ENCODE data around the gene CYB5B.
A peak's percentile ranks its signal among the peaks of the same experiment; 100 is the strongest.

CYB5B gene

GRCh38 chr16:69410219-69410990 lies 14.0 kb upstream of the CYB5B start:
- Histone ChIP-seq H3K4me1 (ENCODE audit: control insufficient read depth, insufficient read depth, low read length) (no peaks in the 10 kb centered on the region), H3K9me3 (ENCODE audit: control insufficient read depth, insufficient read depth, low read length) (no peaks in the 10 kb centered on the region), H3K27ac (ENCODE audit: low read length) (no peak overlapping the region), H3K4me3 (ENCODE audit: low read length) (no peak overlapping the region), H3K36me3 (ENCODE audit: control insufficient read depth, insufficient read depth, low read length) (no peaks in the 10 kb centered on the region), H3K27me3 (ENCODE audit: control insufficient read depth, insufficient read depth, low read length) (no peaks in the 10 kb centered on the region)
- WGBS (ENCODE audit: insufficient coverage, insufficient read length) = no CpG with 5 or more reads among the region's 6 CpGs
- DNase-seq (ENCODE audit: low read depth, low spot score) = no peak

GRCh38 chr16:69411064-69411985 lies 13.1 kb upstream of the CYB5B start:
- H3K36me3 ChIP-seq (ENCODE audit: control insufficient read depth, insufficient read depth, low read length) = no peaks in the 10 kb centered on the region
- no peak overlapping the region for H3K27ac ChIP-seq (ENCODE audit: low read length)
- no peaks in the 10 kb centered on the region for H3K9me3 ChIP-seq (ENCODE audit: control insufficient read depth, insufficient read depth, low read length)
- DNase-seq (ENCODE audit: low read depth, low spot score) = no peak
- no CpG with 5 or more reads among the region's 18 CpGs for WGBS (ENCODE audit: insufficient coverage, insufficient read length)
- H3K27me3 ChIP-seq (ENCODE audit: control insufficient read depth, insufficient read depth, low read length) = no peaks in the 10 kb centered on the region
- H3K4me1 ChIP-seq (ENCODE audit: control insufficient read depth, insufficient read depth, low read length) = no peaks in the 10 kb centered on the region
- no peak overlapping the region for H3K4me3 ChIP-seq (ENCODE audit: low read length)

GRCh38 chr16:69412287-69412686 lies 12.1 kb upstream of the CYB5B start:
- no peaks in the 10 kb centered on the region for H3K4me1 ChIP-seq (ENCODE audit: control insufficient read depth, insufficient read depth, low read length)
- DNase-seq (ENCODE audit: low read depth, low spot score) = no peak
- H3K27ac ChIP-seq (ENCODE audit: low read length) = no peak overlapping the region

GRCh38 chr16:69413045-69413664 lies 11.3 kb upstream of the CYB5B start:
- Histone ChIP-seq H3K36me3 (ENCODE audit: control insufficient read depth, insufficient read depth, low read length) (no peaks in the 10 kb centered on the region), H3K4me3 (ENCODE audit: low read length) (no peak overlapping the region), H3K4me1 (ENCODE audit: control insufficient read depth, insufficient read depth, low read length) (peaks cover 2% of the 10 kb centered on the region; the same call in 1 of the 2 replicates), H3K27me3 (ENCODE audit: control insufficient read depth, insufficient read depth, low read length) (no peaks in the 10 kb centered on the region), H3K27ac (ENCODE audit: low read length) (no peak overlapping the region), H3K9me3 (ENCODE audit: control insufficient read depth, insufficient read depth, low read length) (no peaks in the 10 kb centered on the region)
- no CpG with 5 or more reads among the region's 7 CpGs for WGBS (ENCODE audit: insufficient coverage, insufficient read length)
- no peak for DNase-seq (ENCODE audit: low read depth, low spot score)

More at GRCh38 chr16:69412287-69412686, 12.1 kb upstream of the CYB5B start:
- WGBS (ENCODE audit: insufficient coverage, insufficient read length) = no CpG with 5 or more reads among the region's 12 CpGs
- Histone ChIP-seq H3K9me3 (ENCODE audit: control insufficient read depth, insufficient read depth, low read length) (no peaks in the 10 kb centered on the region), H3K36me3 (ENCODE audit: control insufficient read depth, insufficient read depth, low read length) (no peaks in the 10 kb centered on the region), H3K4me3 (ENCODE audit: low read length) (no peak overlapping the region), H3K27me3 (ENCODE audit: control insufficient read depth, insufficient read depth, low read length) (no peaks in the 10 kb centered on the region)

- Histone ChIP-seq H3K4me3 (ENCODE audit: low read length) (no peak overlapping the region), H3K36me3 (ENCODE audit: control insufficient read depth, insufficient read depth, low read length) (no peaks in the 10 kb centered on the region), H3K27ac (ENCODE audit: low read length) (no peak overlapping the region), H3K9me3 (ENCODE audit: control insufficient read depth, insufficient read depth, low read length) (no peaks in the 10 kb centered on the region), H3K4me1 (ENCODE audit: control insufficient read depth, insufficient read depth, low read length) (peaks cover 2% of the 10 kb centered on the region; the same call in 1 of the 2 replicates), H3K27me3 (ENCODE audit: control insufficient read depth, insufficient read depth, low read length) (no peaks in the 10 kb centered on the region)
- no CpG with 5 or more reads among the region's 7 CpGs for WGBS (ENCODE audit: insufficient coverage, insufficient read length)
- DNase-seq (ENCODE audit: low read depth, low spot score) = no peak
Measured at GRCh38 chr16:69417520-69418199, 6.8 kb upstream of the CYB5B start.

- WGBS (ENCODE audit: insufficient coverage, insufficient read length) = no CpG with 5 or more reads among the region's 4 CpGs
- no peaks in the 10 kb centered on the region for H3K9me3 ChIP-seq (ENCODE audit: control insufficient read depth, insufficient read depth, low read length)
- H3K36me3 ChIP-seq (ENCODE audit: control insufficient read depth, insufficient read depth, low read length) = no peaks in the 10 kb centered on the region
- no peak for DNase-seq (ENCODE audit: low read depth, low spot score)
- H3K27ac ChIP-seq (ENCODE audit: low read length) = no peak overlapping the region
- no peak overlapping the region for H3K4me3 ChIP-seq (ENCODE audit: low read length)
- H3K27me3 ChIP-seq (ENCODE audit: control insufficient read depth, insufficient read depth, low read length) = no peaks in the 10 kb centered on the region
- peaks cover 2% of the 10 kb centered on the region; the same call in 1 of the 2 replicates for H3K4me1 ChIP-seq (ENCODE audit: control insufficient read depth, insufficient read depth, low read length)
Measured at GRCh38 chr16:69419956-69420355, 4.5 kb upstream of the CYB5B start.

GRCh38 chr16:69423189-69423588 lies 1.2 kb upstream of the CYB5B start:
- no peak overlapping the region for H3K27ac ChIP-seq (ENCODE audit: low read length)
- H3K4me1 ChIP-seq (ENCODE audit: control insufficient read depth, insufficient read depth, low read length) = no peaks in the 10 kb centered on the region
- H3K27me3 ChIP-seq (ENCODE audit: control insufficient read depth, insufficient read depth, low read length) = no peaks in the 10 kb centered on the region
- H3K4me3 ChIP-seq (ENCODE audit: low read length) = no peak overlapping the region
- DNase-seq (ENCODE audit: low read depth, low spot score) = no peak
- H3K9me3 ChIP-seq (ENCODE audit: control insufficient read depth, insufficient read depth, low read length) = no peaks in the 10 kb centered on the region
- no peaks in the 10 kb centered on the region for H3K36me3 ChIP-seq (ENCODE audit: control insufficient read depth, insufficient read depth, low read length)
- 100% methylated on average over 3 of the region's 11 CpGs for WGBS (ENCODE audit: insufficient coverage, insufficient read length)

GRCh38 chr16:69424935-69425784 lies 741 bp downstream of the CYB5B start:
- no CpG with 5 or more reads among the region's 11 CpGs for WGBS (ENCODE audit: insufficient coverage, insufficient read length)
- H3K27ac ChIP-seq (ENCODE audit: low read length) = no peak overlapping the region
- no peaks in the 10 kb centered on the region; the same call in 1 of the 2 replicates for H3K36me3 ChIP-seq (ENCODE audit: control insufficient read depth, insufficient read depth, low read length)
- peak overlapping the region; percentile 92 for H3K4me3 ChIP-seq (ENCODE audit: low read length)
- no peaks in the 10 kb centered on the region for H3K4me1 ChIP-seq (ENCODE audit: control insufficient read depth, insufficient read depth, low read length)
- no peak for DNase-seq (ENCODE audit: low read depth, low spot score)
- H3K27me3 ChIP-seq (ENCODE audit: control insufficient read depth, insufficient read depth, low read length) = no peaks in the 10 kb centered on the region
- H3K9me3 ChIP-seq (ENCODE audit: control insufficient read depth, insufficient read depth, low read length) = no peaks in the 10 kb centered on the region

- no peak overlapping the region for H3K27ac ChIP-seq (ENCODE audit: low read length)
- H3K4me1 ChIP-seq (ENCODE audit: control insufficient read depth, insufficient read depth, low read length) = no peaks in the 10 kb centered on the region
- no peaks in the 10 kb centered on the region for H3K9me3 ChIP-seq (ENCODE audit: control insufficient read depth, insufficient read depth, low read length)
- no peak overlapping the region for H3K4me3 ChIP-seq (ENCODE audit: low read length)
- 100% methylated on average over 2 of the region's 2 CpGs for WGBS (ENCODE audit: insufficient coverage, insufficient read length)
- DNase-seq (ENCODE audit: low read depth, low spot score) = no peak
- H3K36me3 ChIP-seq (ENCODE audit: control insufficient read depth, insufficient read depth, low read length) = no peaks in the 10 kb centered on the region; the same call in 1 of the 2 replicates
- H3K27me3 ChIP-seq (ENCODE audit: control insufficient read depth, insufficient read depth, low read length) = no peaks in the 10 kb centered on the region
Measured at GRCh38 chr16:69428652-69429051, 4.2 kb downstream of the CYB5B start.
